M059J (cell line): ENCODE data around the gene SETBP1. TPM values are rescaled to one million over a fixed set of nuclear protein-coding genes. Genes with fewer than 3 reads are reported as not detected.
"Not testable (repeated sequence)": the region's sequence is repeated elsewhere in the genome, so short reads cannot be mapped to it uniquely, and the experiment has no call there.

Experiments
- DNase-seq: peaks from one replicate; pipeline ENCODE4 v3.0.0-alpha.2; 2012; ENCODE audit warnings: low read depth
- total RNA-seq: library from RNA; depleted of rRNA; stranded (reverse); fragments of >200 nt; shearing (Covaris generic); gene quantifications from 2 replicates; pipeline ENCODE4 v1.2.3, GENCODE V29; 2014

Gene SETBP1
- total RNA-seq, 1 experiment from 2014 or later, result 4.1 TPM

DNA sequence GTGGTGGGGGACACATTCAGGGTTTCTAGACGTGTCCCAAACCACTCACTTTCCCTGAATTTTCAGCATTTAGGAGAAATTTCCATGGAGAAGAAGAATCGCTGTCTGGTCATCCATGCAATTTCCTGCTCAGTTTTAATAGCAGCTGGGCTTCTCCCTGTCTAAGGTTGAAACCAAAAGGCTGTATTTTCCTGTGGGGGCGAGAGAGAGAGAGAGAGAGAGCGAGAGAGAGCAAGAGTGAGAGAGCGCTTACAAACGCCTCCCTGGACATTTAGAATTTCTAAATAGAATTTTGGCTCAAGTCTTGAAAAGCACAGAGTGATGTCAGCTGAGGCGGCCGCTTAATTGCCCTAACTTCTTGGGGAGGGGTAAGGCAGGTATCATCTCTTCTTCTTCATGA, 110.8 kb downstream of the SETBP1 start:
- no peak for DNase-seq

DNA sequence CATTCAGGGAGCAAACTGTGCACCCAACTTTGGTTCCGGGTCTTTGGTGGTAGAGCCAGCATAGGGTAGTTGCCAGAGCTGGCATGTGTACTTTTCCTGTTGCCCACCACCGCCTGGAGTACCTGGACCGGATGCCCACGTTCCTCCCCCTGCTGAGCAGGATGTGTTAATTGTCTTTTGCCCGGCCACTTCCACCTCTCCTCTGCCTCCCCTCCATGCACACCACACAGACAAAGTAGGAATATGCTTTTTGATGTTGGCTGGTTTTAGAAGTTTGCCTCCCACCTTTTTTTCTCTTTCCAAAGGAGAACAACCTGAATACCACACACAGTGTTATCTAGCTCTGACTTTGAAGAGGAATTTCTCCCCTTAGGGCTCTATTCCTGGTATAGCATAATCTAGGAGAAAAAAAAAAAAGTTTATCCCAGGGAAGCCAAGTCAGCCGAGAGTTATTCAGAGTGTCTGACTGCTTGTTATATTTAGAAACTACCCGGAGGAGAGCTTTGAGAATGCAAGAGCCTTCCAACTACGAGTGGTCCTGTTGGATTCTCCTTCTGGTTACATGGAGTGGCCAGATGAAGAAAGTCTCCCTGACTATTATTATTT, 111.9 kb downstream of the SETBP1 start:
- DNase-seq, result peak; percentile 65

DNA sequence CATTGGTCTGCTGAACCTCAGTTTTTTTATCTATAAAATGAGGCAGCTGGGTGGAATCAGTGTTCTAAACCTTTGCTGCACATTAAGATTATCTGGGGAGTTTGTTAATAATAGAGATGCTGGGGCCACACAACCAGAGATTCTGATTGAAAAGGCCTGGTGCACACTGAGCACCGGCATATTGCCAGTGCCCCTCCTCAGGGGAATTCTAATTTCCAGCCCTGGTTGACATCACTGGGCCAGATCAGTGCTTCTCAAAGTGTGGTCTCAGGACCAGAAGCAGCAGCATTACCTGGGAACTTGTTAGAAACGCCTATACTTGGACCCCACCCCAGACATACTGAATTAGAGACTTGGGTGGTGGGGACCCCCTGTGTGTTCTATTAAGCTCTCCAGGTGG, 112.5 kb downstream of the SETBP1 start:
- DNase-seq, result no peak

DNA sequence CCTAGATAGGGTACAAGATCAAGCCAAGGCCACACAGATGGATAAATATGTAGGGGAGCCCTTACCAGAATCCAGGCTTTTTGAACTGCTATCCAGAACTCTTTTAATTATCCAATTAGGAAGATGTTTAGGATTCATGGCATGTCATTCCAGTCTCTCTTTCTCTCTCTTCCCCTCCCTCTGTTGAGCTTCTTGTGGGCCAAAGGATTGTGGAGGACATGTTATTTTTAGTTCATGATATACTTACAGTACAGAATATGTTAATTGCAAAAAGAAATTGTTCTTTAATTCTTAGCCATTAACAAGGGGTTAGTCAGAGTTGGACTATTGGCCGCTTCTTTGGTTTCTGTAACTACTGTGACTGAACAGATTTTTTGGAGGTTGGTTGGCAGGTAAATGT, 113.0 kb downstream of the SETBP1 start:
- no peak for DNase-seq

DNA sequence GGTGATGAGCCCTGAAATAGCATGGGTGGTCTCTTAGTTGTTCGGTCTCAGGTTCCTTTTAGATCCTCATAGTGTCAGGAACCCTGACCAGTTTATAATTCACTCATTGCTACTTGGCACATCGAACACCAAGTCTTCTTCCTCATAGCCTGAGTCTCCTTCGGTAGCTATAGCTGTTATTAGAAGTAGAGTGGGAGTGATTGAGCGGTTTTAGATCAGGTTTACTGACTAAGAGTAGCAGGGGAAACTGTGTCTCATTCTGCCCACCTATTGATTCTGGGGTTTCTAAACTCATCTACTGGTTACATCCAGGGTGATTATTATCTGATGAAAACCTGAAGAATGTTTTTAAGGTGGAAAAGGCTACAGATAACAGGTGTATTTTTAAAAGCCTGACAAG, 114.6 kb downstream of the SETBP1 start:
- no peak for DNase-seq

DNA sequence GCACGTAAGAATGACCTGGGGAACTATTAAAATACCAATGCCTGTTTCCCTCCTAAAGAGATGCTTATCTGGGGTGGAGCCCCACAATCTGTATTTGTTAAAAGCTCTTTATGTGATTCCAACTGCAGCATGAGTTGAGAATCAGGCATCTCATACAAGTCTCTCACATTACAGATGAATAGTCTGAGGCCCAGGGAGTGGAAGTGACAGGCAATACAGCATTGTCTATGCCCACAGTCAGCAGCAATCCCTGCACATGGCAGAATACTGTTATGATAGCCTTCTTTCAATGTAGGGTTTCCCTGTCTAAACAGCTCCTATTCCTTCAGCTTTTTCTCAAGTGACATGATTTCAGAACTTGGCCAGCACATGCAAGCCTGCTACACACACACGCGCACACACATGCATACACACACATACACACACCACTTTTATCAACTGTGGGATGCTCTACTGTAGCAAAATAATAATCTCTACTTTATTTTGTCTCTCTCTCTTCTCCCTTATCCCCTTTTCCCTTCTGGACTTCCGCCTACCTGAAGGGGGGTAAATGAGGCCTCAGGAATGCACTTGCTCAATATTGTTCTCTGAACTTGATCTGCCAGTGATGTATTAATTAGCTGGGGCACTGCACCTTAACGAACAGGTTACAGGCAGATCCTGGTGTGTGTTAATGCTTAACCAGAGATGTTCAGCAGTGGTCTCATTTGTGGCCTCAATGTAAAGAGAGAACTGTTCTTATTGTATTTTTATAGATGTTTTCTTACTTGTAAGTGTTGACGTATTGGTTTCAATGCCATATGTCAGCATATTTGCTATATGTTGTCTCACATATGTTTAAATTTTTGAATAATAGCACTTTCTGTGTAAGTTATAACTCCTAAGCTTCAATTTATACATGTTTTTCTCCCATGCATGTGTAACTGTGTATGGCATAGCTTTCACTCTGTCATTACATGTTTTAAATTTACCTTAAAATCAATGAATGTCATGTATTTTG, 116.0 kb downstream of the SETBP1 start:
- DNase-seq, result no peak

DNA sequence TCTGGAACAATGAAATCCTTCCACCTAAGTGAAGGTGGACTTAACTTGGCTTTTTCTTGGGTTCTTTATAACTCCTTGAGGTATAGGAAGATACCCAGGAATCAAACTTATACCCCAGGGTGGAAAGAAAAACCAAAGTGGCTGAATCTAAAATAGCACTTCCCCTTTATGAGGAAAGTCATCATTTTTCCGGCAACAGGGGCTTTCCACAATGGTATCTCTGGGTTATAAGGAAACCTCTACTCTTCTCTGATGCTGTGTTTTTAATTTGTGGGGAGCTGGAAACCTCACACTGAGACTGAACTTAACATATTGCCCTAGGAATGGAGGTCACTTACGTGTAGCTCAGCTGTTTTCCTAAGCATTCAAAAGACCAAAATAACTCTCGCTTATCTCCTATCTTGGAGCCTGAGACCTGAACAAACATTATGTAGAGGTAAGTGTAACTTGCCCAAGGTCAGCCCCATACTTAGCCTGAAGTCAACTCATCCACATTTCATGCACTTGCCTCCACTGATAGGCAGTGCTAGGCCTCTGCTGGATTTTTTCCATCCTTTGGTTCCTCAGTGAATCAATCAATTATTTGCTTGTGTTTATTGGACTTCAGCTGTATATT, 117.9 kb downstream of the SETBP1 start:
- no peak for DNase-seq

DNA sequence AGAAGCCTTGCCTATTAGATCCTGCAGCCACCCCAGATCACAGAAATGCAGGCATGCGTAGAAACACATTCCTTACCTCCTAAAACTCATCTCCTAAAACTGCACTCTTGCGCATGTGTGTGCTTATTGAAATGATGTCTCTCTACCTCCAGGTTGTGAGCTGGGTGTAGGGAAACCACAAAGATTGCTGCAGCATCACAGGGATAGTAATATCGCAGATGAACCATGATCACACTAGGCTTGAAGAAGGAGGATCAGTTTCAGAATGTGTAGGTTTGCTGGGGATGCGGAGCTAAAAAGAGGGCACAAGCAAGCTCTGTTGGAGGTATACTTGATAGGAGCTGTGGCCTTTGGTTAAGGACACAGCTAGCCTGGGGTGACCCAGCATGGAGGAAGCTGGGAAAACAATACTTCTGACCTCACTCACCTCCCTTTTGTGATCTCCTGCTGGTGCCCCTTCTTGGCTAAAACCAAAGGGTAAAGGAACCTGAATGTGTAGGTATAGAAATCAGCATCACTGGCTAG, 118.8 kb downstream of the SETBP1 start:
- DNase-seq, result no peak

DNA sequence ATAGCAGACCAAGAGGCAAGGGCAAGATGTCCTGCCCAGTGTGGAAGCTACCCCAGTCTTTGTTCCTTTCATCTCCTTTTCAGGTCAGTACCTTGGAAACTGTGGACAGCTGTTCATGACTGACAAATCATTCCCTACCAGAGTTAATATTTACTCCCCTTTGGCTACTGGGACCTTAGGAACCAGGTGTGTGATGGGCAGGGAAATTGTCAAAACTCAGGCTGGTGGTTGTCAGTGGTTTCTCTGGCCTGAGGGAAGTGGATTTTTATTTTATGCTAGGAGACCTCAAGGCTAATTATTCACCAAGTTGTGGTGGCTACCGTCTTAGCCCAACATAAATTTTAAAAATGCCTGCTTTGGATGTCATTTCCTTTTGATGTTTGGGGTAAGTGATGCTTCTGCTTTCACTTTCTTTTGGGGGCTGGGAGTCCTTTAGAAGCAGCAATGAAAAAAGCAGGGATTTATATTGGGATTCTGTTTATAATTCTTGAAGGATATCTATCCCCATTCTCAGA, 119.3 kb downstream of the SETBP1 start:
- DNase-seq, result peak; percentile 58

DNA sequence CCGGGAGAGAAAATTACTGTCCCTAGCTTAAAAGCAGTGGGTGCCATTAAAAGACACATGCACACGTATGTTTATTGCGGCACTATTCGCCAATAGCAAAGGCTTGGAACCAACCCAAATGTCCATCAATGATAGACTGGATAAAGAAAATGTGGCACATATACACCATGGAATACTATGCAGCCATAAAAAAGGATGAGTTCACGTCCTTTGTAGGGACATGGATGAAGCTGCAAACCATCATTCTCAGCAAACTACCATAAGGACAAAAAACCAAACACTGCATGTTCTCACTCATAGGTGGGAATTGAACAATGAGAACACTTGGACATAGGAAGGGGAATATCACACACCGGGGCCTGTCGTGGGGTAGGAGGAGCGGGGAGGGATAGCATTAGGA, 120.1 kb downstream of the SETBP1 start:
- not testable (repeated sequence) for DNase-seq

DNA sequence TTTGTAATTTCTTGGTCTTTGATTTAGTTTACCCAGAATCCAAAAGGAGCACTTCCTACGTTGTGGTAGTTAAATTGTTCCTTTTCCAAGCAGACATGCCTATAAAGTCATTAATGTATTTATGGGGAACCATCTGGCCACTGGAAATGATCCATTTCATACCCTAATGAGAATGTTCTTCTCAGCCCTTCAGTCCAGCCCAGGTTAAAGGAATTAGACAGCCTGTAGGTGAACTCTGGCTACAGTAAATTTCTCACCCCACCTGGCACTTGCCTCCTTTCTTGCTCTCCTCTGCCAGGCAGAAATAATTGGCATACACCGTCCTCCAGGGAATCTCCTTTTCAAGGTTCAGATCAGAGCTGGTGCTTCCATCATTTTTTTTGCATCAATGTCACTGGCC, 121.1 kb downstream of the SETBP1 start:
- no peak for DNase-seq

DNA sequence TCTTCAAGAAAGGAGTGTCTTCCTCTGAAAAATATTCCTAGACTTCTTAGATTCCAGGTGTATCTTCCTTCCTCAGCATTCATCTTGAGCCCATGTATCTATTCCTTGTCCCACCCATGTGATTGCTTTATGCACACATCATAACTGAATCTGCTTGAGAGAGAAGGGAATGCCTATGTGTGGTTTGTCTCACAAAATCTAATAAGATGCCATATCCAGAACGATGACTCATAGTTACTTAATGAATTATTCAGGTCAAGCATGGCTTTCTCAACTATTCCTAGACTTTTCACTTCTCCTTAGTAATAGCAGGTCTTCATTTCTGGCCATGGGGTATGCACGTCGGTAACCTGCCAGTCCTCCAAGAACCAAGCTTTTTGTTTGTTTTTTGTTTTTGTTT, 121.8 kb downstream of the SETBP1 start:
- DNase-seq, result peak; percentile 60

DNA sequence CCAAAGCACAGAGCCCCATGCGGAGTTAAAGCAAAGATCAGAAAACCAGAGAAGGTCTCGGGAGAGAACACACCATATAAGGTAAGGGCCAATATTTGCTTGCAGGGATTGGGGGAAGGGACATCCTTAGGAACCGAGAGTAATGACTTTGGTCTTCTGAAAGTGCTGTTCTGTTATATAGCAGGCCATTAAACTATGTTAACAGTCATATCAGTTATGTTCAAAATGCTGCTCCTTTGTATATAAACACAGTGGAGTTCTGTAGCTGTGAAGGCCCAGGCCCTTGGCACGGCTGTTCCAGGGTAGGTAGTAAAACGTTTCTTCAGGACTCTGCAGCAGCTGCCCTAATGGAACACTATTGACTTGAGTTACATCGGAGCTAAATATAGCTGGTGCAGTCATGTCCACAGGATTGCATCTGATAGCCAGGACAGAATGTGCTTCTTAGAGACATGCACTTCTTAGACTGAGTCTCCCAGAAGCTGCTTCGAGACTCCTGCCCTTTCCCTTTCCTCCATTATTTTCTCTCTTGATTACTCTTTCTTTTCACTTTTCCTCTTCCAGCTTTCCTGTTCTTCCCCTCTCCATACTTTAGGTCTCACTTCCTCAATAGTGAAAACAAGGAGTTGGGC, 122.4 kb downstream of the SETBP1 start:
- DNase-seq, result no peak

DNA sequence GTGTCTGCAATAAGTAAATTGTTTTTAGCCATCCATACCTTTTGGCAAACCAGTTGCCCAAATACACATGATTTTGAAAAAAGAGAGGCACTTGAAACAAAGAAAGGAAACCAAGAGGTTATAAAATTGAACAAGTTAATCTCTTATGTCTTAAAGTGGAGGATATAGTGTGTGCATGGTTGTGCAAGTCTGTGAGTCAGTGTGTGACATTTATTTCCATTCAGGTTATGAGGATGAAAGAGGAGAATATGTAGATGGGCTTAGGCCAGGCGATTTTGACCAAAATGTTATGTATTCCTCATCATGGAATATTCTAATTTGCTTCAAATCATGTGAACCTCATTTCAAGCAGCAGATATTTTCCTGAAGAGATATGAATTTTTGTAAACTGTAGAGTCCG, 123.3 kb downstream of the SETBP1 start:
- DNase-seq, result no peak

DNA sequence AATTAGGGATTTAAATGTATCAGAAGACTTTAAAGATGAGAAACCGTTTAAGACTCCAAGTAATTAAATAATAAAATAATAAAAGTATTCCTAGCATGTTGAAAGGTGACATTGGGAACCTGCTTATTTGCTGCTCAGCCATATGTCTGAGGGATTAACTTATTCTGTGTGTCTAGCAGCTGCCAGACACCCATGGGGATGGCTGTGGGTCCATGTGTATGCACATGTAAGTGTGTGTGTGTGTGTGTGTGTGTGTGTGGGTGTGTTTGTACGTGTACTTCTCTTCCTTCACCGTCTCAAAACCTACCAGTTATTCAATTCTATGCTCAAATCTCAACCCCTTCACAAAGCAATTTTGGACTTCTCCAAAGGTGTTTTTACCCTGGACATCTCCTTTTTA, 124.5 kb downstream of the SETBP1 start:
- DNase-seq, result no peak

DNA sequence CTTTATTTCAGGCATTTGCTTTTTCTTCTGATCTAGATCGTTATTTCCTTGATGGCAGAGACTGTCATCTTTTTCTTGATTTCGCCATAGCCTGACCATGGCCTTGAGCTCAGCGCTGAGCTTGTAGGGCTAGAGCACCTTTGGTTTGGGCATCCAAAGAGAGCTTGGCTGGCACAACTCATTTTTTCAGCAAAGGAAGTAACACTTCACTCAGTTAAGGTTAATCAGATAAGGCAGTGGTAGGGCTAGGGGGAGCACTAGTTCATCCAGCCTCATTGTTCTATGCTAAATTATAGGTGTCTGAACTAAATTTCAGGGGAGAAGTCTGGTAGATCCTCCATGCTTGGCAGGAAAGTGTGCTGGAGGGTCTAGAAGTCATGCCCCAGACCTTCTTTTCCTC, 125.0 kb downstream of the SETBP1 start:
- no peak for DNase-seq

DNA sequence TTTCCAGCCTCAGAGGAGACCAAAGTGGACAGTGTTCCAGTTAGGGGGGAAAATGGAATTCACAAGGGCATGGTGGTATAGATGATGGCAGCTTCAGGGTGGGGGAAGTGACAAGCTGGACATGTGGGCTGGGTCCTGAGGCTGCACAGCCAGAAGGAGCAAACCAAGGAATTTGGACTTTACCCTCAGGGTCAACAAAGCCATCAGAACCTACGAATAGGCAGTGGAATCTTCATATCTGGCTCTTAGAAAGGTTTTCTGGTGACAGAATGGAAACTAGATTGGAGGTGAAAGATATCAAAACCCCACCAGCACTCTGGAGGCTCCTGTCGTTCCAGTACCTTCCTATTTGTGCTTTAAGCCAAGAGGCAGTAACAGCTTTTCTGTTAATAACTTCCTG, 127.1 kb downstream of the SETBP1 start:
- no peak for DNase-seq

DNA sequence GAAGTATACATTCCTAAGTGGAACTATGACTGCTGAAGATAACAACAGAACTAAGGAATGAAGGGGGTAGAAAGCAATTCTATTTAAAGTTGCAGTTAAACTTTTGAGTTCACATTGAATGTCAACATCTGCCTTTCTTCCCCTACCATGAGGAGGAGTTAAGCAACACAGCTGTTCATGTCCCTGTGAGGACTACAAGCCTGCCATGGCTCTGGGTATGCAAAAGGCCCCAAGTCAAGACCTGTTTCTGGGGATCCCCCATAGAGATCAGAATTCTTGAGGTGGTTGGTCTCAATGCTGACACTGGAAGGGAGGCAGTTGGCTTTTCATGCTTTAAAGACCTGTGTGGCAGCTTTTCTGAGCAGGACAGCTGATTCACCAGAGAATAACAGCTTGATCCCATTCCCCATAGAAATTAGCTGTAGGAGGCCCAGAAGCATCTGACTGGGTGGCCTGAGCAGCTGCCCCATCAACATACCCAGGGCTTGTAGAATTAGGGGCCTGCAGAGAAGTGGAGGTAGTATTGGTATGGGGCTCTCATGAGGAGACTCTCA, 131.0 kb downstream of the SETBP1 start:
- no peak for DNase-seq

DNA sequence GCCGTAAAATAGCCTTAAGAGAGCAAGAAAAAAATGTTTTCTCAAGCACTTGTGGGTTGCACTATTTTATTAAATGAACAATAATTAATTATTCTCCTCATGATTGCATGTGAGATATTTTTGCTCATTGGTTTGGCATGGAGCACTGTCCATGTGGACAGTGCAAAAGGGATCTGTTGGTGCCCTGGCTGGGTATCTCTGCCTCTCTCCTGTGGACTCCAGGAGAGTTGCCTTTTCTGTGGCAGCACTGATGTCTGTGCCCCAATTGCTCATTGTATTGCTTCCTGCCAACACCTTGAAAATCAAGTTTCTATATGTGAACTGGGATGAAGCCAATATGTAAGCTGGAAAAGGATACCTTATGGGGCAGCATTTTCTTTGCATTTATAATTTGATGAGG, 131.7 kb downstream of the SETBP1 start:
- DNase-seq, result no peak

DNA sequence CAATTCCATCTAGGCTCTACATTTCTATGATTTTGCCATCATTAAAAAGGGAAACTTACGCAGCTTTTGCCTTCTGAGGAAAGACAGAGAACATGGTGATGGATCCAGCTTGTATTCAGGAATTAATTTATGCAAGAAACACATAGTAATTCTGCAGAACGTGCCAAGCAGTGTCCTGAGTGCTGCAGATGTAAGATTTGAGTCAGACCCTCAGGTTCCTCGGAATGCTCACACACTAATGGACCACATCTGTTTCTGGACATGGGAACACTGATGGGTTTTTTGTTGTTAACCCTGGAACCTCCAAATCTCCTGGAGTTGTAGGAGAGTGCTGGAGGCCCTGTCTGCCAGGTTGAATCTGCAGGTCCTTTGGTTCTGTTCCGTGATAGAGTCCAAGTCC, 132.9 kb downstream of the SETBP1 start:
- DNase-seq, result no peak

DNA sequence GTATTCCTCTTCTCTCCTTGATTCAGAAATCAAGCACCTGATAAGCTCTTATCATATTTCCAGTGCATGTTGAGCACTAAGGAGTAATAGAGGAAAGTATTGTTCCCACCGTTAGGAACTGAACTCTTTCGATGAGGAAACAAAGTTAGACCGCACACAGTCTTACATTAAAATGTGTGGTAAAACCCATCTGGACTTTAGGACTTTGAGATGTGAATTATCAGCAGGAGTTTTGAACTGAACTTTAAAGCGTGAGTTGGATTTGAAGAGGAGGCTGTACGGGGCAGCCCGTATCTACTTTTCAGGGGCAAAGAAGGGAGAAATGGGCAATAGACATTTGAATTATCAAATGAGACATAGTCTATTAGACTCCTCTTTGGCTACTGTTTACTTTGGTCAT, 134.4 kb downstream of the SETBP1 start:
- no peak for DNase-seq

DNA sequence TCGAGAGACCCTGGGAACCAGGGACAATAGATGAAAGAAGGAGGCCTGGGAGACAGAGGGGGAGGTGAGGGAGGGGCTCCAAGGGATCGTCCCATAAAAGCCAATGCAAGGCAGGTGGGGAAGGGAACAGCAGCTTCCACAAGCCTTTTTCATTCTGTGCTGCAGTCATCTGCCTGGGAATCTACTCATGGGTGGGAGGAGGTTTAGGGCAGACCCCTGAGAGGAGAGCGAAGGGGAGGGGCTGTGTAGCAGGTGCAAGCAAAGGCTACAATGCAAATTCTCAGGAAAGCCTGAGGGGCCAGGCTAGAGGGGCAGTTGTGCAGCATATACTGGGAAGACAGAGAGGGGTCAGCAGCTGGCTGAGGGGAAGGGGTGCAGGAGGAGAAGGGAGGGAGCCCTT, 135.4 kb downstream of the SETBP1 start:
- DNase-seq, result no peak
